GM15510 (cell line): ENCODE measurements around the gene IER2.

Source experiments
- POLR2A ChIP-seq: IDR thresholded peaks from 3 replicates; pipeline ENCODE4 v1.6.1; 2011; ENCODE audit warnings: borderline replicate concordance; ENCODE audit not compliant: insufficient read length; ENCODE audit errors: extremely low read depth

The IER2 gene

GRCh38 chr19:13115936-13116281 lies 34.3 kb upstream of the IER2 start:
- TF ChIP-seq POLR2A, result no peak

GRCh38 chr19:13116282-13117175 lies 33.7 kb upstream of the IER2 start, which contains the start of gene TRMT1:
Gene TRMT1, minus strand, starts transcription at chr19:13116740. Its CDS starts 341 bp downstream, at chr19:13116399.
- peak; percentile 25 for TF ChIP-seq POLR2A

- TF ChIP-seq POLR2A, result no peak
Measured at GRCh38 chr19:13117176-13117771, 32.9 kb upstream of the IER2 start.

- peak; percentile 59 for TF ChIP-seq POLR2A
Measured at GRCh38 chr19:13117772-13118423, 32.3 kb upstream of the IER2 start, which contains the start of gene NACC1. Gene NACC1, plus strand, starts transcription at chr19:13118264. Its CDS starts 16,944 bp downstream, at chr19:13135208.

GRCh38 chr19:13118424-13119193 lies 31.6 kb upstream of the IER2 start:
- no peak for TF ChIP-seq POLR2A

GRCh38 chr19:13119627-13120026 lies 30.6 kb upstream of the IER2 start:
- TF ChIP-seq POLR2A, result no peak

GRCh38 chr19:13120031-13120430 lies 30.2 kb upstream of the IER2 start:
- no peak for TF ChIP-seq POLR2A

GRCh38 chr19:13120817-13121216 lies 29.4 kb upstream of the IER2 start:
- no peak for TF ChIP-seq POLR2A

GRCh38 chr19:13121551-13122274 lies 28.5 kb upstream of the IER2 start:
- TF ChIP-seq POLR2A, result no peak

GRCh38 chr19:13122275-13122878 lies 27.8 kb upstream of the IER2 start:
- TF ChIP-seq POLR2A, result no peak

- TF ChIP-seq POLR2A, result no peak
Measured at GRCh38 chr19:13122980-13123957, 26.9 kb upstream of the IER2 start.

GRCh38 chr19:13127051-13127450 lies 23.2 kb upstream of the IER2 start:
- TF ChIP-seq POLR2A, result no peak
